Measurements from ENCODE around the gene TM7SF2. TPM values are rescaled to one million over a fixed set of nuclear protein-coding genes. Genes with fewer than 3 reads are reported as not detected.

The TM7SF2 gene
- total and polyA plus RNA-seq, 2 of the 13 experiments (the other 11 are each of a cell fraction or from before 2014, with no cell fraction given), result 56.0 to 66.9 TPM

GRCh38 chr11:65121865-65122696 lies 10.4 kb downstream of the TM7SF2 start, which contains the start of the genes FAU and MRPL49 (continued):
- TF ChIP-seq, protein P1, sequence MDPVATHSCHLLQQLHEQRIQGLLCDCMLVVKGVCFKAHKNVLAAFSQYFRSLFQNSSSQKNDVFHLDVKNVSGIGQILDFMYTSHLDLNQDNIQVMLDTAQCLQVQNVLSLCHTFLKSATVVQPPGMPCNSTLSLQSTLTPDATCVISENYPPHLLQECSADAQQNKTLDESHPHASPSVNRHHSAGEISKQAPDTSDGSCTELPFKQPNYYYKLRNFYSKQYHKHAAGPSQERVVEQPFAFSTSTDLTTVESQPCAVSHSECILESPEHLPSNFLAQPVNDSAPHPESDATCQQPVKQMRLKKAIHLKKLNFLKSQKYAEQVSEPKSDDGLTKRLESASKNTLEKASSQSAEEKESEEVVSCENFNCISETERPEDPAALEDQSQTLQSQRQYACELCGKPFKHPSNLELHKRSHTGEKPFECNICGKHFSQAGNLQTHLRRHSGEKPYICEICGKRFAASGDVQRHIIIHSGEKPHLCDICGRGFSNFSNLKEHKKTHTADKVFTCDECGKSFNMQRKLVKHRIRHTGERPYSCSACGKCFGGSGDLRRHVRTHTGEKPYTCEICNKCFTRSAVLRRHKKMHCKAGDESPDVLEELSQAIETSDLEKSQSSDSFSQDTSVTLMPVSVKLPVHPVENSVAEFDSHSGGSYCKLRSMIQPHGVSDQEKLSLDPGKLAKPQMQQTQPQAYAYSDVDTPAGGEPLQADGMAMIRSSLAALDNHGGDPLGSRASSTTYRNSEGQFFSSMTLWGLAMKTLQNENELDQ (CRISPR knock-in tag; IDR thresholded peaks at IDR 0.05; ENCODE audit: borderline replicate concordance), result no peak
- TF ChIP-seq PAWR (CRISPR knock-in tag; IDR thresholded peaks at IDR 0.05; ENCODE audit: borderline replicate concordance) (no peak; the same call in 1 of the 2 replicates), ZFP36 (IDR thresholded peaks at IDR 0.05; ENCODE audit: borderline replicate concordance, low read depth, low read length, partially characterized antibody) (no peak), ZFY (CRISPR knock-in tag; IDR thresholded peaks at IDR 0.05) (peak; percentile 94; the same call in 1 of the 2 replicates), MYC (CRISPR knock-in tag; IDR thresholded peaks at IDR 0.05; ENCODE audit: borderline replicate concordance) (peak; percentile 84; the same call in 1 of the 2 replicates), GTF3A (CRISPR knock-in tag; conservative IDR thresholded peaks at IDR 0.05) (0 out of 2 replicates have a peak, but pooled peaks have one; percentile 37), SNAPC5 (CRISPR knock-in tag; IDR thresholded peaks at IDR 0.05; ENCODE audit: borderline replicate concordance) (no peak), TCF12 (IDR thresholded peaks at IDR 0.05) (no peak), TCF12 (CRISPR knock-in tag; IDR thresholded peaks at IDR 0.05) (peak; percentile 63; the same call in 1 of the 2 replicates), NR2F6 (IDR thresholded peaks at IDR 0.05) (no peak), NR2F6 (CRISPR knock-in tag; IDR thresholded peaks at IDR 0.05) (no peak), ZNF766 (CRISPR knock-in tag; IDR thresholded peaks at IDR 0.05; ENCODE audit: borderline replicate concordance) (peak; percentile 86; the same call in 1 of the 2 replicates), ESRRA (CRISPR knock-in tag; IDR thresholded peaks at IDR 0.05; ENCODE audit: low read depth) (0 out of 2 replicates have a peak, but pooled peaks have one; percentile 25), ZSCAN31 (CRISPR knock-in tag; IDR thresholded peaks at IDR 0.05; ENCODE audit: low read depth) (peak; percentile 95), ZNF558 (CRISPR knock-in tag; IDR thresholded peaks at IDR 0.05; ENCODE audit: borderline replicate concordance) (peak; percentile 85; the same call in 1 of the 2 replicates), ZNF446 (CRISPR knock-in tag; IDR thresholded peaks at IDR 0.05) (no peak), NONO (IDR thresholded peaks at IDR 0.05) (no peak), NONO (CRISPR knock-in tag; conservative IDR thresholded peaks at IDR 0.05) (peak; percentile 96), MYNN (CRISPR knock-in tag; IDR thresholded peaks at IDR 0.05; ENCODE audit: low read depth) (no peak)
- TF ChIP-seq, protein P2, sequence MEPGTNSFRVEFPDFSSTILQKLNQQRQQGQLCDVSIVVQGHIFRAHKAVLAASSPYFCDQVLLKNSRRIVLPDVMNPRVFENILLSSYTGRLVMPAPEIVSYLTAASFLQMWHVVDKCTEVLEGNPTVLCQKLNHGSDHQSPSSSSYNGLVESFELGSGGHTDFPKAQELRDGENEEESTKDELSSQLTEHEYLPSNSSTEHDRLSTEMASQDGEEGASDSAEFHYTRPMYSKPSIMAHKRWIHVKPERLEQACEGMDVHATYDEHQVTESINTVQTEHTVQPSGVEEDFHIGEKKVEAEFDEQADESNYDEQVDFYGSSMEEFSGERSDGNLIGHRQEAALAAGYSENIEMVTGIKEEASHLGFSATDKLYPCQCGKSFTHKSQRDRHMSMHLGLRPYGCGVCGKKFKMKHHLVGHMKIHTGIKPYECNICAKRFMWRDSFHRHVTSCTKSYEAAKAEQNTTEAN (CRISPR knock-in tag; conservative IDR thresholded peaks at IDR 0.05), result peak; percentile 29; the same call in 1 of the 2 replicates
- TF ChIP-seq, protein P3, sequence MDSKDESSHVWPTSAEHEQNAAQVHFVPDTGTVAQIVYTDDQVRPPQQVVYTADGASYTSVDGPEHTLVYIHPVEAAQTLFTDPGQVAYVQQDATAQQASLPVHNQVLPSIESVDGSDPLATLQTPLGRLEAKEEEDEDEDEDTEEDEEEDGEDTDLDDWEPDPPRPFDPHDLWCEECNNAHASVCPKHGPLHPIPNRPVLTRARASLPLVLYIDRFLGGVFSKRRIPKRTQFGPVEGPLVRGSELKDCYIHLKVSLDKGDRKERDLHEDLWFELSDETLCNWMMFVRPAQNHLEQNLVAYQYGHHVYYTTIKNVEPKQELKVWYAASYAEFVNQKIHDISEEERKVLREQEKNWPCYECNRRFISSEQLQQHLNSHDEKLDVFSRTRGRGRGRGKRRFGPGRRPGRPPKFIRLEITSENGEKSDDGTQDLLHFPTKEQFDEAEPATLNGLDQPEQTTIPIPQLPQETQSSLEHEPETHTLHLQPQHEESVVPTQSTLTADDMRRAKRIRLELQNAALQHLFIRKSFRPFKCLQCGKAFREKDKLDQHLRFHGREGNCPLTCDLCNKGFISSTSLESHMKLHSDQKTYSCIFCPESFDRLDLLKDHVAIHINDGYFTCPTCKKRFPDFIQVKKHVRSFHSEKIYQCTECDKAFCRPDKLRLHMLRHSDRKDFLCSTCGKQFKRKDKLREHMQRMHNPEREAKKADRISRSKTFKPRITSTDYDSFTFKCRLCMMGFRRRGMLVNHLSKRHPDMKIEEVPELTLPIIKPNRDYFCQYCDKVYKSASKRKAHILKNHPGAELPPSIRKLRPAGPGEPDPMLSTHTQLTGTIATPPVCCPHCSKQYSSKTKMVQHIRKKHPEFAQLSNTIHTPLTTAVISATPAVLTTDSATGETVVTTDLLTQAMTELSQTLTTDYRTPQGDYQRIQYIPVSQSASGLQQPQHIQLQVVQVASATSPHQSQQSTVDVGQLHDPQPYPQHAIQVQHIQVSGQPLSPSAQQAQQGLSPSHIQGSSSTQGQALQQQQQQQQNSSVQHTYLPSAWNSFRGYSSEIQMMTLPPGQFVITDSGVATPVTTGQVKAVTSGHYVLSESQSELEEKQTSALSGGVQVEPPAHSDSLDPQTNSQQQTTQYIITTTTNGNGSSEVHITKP (CRISPR knock-in tag; IDR thresholded peaks at IDR 0.05; ENCODE audit: low read depth), result peak; percentile 74; the same call in 1 of the 2 replicates

Measured in HepG2 (cell line).